ENCODE results near the gene NAIF1.

NAIF1 gene

DNA sequence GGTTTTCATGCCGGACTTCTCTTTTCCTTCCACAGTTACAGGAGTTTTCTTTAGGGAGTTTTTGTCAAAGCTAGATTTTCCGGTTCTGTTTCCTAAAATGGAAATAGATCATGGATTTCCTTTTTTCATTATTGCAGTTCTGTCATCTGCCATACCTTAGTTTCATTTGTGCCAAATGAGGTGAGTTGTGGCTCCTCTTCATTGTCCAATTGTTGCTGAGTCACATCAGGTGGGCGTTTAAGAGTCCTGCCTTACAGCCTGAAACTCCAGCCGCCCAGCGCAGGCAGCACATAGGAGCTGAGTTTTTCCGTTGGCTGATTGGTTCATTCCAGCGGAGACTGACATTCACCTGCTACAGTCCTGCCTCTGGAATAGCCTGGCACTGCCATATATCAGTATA lies 15.0 kb upstream of the NAIF1 start:
- no peak for TF ChIP-seq GATA2 (IDR thresholded peaks at IDR 0.05; ENCODE audit: low read depth, low read length)
- no peak for TF ChIP-seq GATA3 (IDR thresholded peaks at IDR 0.05; ENCODE audit: low read depth, low read length)

DNA sequence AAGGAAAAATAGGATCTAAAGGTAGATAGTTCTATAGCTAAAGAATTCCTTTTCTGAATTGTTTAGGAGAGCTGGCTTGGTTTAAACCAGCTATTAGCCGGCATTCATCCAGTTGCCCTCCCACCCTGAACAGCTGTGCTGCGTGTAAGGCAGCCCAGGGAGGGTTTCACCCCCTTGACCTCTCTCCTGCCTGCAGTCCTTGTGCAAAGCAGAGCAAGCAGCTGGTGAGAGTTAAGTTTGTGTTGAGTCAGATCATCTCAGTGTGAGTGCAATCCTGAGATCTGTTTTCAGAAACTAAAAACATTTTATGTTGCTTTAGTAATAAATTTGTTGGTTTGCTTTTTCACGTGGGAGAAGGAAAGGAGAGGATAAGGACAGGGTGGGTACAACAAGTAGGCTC lies 13.9 kb upstream of the NAIF1 start:
- TF ChIP-seq GATA2 (IDR thresholded peaks at IDR 0.05; ENCODE audit: low read depth, low read length): no peak
- no peak for TF ChIP-seq GATA3 (IDR thresholded peaks at IDR 0.05; ENCODE audit: low read depth, low read length)

DNA sequence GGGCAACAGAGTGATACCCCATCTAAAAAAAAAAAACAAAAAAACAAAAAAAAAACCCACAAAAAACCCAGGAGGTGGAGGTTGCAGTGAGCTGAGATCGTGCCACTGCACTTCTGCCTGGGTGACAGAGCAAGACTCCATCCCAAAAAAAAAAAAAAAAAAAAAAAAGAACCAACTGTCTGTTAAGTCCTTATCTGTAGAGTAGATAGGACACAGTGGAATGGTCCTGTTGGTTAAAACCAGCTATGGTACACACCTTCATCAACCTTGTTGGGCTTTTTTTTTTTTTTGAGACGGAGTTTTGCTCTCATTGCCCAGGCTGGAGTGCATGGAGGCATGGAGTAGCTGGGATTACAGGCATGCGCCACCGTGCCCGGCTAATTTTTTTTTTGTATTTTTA lies 13.1 kb upstream of the NAIF1 start:
- no peak for TF ChIP-seq GATA3 (IDR thresholded peaks at IDR 0.05; ENCODE audit: low read depth, low read length)
- TF ChIP-seq GATA2 (IDR thresholded peaks at IDR 0.05; ENCODE audit: low read depth, low read length): no peak

DNA sequence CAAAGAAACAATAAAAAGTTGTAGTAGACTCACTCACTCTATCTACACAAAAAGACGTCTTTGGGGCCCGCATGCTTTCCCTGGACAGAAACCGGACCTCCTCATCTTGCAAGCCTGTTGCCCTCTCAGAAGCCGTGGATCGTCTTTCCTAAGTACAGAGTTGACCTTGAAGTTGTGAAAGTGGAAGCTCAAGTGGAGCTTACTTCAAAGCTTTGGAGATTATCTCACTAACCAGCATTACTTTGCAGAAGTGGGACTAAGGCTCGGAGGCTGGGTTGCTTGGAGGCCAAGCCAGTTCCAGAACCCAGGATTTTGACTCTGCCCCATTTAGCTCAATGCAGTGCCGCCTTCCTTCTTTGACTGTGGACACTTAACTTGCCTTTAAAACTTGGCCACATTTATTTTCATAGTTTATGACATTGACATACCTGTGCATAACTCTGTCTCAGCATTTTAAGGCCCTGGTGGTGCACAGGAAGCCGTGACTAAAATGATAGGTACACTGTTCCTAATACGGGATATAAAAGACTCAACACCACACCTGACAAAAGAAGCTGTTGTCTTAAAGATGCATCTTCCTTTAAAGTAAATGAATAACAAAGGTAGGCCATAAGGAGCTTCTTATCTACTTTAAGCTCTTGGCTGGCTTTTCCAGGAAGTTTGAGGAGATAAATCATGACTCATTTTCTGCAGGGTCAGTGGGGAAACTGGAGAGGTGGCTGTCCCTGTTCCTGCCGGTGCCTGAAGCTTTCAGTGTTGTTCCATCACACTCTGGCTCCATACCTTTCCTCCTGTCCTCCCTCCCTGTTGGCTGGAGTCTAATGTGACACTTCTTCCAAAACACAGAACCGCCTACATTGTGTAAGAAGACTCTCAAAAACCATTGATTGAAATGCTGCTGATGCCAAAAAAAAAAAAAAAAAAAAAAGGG lies 11.6 kb upstream of the NAIF1 start:
- TF ChIP-seq GATA2 (IDR thresholded peaks at IDR 0.05; ENCODE audit: low read depth, low read length) (no peak), GATA3 (IDR thresholded peaks at IDR 0.05; ENCODE audit: low read depth, low read length) (no peak)

DNA sequence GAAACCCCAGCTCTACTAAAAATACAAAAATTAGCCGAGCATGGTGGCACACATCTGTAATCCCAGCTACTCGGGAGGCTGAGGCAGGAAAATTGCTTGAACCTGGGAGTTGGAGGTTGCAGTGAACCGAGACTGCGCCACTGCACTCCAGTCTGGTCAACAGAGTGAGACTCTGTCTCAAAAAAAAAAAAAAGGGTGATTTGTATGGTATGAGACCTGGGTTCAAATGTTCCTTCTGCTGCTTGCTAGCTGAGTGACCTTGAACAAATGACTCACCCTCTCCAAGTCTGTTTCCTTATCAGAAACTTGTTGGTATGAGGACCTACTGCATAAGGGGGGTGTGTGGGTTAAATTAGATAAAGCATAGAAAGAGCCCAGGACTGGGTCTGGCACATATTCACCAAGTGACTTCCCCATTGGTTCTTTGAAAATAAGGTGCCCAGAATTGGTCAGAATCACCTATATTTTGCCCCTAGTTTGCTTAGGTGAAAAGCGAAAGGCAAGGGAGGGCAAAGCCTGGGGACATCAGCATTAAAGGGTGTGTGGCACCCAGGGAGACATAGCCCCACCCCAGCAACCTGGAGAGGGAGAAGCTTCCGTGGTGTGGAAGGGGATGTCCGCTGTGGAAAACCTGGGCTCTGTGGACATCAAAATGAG lies 10.9 kb upstream of the NAIF1 start:
- TF ChIP-seq GATA2 (IDR thresholded peaks at IDR 0.05; ENCODE audit: low read depth, low read length) (no peak), GATA3 (IDR thresholded peaks at IDR 0.05; ENCODE audit: low read depth, low read length) (no peak)

DNA sequence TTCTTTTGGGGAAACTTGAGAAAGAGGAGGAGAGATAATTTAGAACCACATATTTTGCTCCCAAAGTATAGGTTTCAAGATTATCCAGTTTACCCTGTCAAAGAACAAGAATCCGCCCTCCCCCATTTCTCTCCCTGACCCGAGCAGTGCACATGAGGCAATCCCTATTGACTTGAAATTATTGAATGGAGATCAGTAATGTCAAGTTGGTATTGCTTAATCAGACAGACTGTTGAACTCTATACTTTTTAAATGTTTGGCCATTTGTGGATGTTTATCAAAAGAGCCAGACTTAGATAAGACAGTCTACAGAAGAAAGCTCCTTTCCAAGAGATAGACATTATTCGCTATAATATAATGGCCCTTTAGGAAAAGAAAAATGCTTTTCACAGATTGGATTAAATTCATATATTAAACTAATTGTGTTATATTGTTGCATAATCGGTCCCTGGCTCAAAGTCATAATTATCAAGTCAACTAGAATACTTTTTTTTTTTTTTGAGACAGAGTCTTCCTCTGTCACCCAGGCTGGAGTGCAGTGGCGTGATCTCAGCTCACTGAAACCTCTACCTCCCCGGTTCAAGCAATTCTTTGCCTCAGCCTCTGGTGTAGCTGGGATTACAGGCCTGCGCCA lies 6.2 kb upstream of the NAIF1 start:
- TF ChIP-seq GATA2 (IDR thresholded peaks at IDR 0.05; ENCODE audit: low read depth, low read length) (no peak), GATA3 (IDR thresholded peaks at IDR 0.05; ENCODE audit: low read depth, low read length) (no peak)

DNA sequence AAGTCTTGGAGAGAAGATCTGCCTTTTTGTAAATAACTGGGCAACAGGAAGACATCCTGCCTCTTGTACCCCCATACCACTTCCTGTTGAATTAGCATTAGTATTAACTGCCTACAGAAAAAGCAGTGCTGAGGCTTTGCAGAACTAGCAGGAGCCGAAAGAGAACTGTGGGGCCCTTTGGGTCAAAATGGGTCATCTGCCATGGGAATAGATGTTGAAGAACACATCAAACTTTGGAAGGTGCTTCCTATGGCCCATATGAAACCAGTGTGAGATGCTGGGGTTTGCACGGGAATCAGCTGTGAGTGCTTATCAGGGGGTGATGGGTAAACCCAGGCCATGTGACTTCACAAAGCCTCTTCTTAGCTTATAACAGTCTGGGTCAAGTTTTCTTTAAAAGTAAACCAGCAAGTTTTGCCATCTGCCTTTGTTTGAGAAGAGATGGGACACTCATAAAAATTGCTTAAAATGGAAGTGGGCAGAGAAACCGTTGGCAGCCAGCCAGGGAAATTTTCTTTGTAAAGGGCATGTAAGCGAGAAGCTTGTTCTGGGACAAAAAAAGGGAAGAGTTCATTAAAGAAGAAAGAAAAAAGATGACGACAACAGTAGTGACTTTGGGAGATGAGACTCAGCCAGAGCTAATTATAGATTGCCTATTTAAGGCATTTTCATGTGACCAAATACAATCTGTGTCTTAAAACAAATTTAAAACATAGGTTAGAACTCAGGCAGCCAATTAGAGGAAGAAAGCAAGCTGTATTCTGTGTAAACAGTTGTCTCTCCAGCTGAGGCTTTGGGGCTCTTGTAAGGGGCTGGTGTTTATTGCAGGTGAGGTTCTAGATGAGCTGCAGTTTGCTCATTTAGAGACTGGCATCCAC lies 5.3 kb upstream of the NAIF1 start:
- TF ChIP-seq GATA3 (IDR thresholded peaks at IDR 0.05; ENCODE audit: low read depth, low read length) (no peak), GATA2 (IDR thresholded peaks at IDR 0.05; ENCODE audit: low read depth, low read length) (no peak)

DNA sequence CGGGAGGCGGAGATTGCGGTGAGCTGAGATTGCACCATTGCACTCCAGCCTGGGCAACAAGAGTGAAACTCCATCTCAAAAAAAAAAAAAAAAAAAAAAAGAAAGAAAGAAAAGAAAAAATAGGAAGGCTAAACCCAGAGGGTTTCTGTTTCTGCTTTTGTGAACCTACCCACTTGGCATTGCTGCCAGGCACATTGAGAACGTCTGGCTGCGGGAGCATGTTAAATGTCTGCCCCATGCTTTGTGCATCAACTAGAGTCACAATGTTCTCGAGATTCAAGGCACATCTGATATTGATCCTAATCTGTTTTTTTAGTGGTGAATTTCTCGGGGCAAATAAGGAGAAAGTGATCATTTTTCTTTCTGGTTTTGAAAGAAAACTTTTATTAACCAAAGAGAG lies 3.8 kb upstream of the NAIF1 start:
- TF ChIP-seq GATA3 (IDR thresholded peaks at IDR 0.05; ENCODE audit: low read depth, low read length): no peak
- no peak for TF ChIP-seq GATA2 (IDR thresholded peaks at IDR 0.05; ENCODE audit: low read depth, low read length)

DNA sequence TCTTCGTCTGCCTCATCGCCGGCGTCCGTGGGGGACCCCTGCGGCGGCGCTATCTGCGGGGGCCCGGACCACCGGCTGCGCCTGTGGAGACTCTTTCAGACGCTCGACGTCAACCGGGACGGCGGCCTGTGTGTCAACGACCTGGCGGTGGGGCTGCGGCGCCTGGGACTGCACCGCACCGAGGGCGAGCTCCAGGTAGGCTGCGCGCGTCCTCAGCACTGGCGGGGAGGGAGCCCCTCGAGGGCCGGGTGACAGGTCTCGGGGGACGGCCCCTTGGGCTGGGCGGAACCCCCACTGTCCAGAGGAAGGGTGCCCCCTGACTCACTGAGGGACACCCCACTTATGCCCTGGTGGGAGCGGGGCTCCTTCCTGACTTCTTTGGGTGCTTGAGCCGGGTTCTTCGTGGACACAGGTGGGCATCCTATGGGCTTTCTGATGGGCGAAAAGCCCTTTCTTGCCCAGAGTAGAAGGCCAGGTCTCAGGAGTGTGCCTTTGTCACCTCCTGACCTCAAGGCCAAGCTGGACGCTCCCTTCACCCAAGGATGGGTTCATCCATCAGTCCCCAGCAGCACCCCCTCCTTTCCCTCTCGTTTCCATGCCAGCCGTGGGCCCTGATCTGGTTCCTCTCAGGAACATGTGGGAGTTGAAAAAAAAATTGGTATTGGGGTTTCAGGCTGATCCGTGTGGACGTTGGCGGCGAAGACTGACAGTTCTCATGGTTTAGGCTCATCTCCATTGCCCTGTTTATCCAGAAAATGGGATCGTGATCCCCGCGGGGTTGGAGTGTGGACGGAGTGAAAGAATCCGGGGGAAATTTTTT lies 1.5 kb upstream of the NAIF1 start:
- no peak for TF ChIP-seq GATA3 (IDR thresholded peaks at IDR 0.05; ENCODE audit: low read depth, low read length)
- no peak for TF ChIP-seq GATA2 (IDR thresholded peaks at IDR 0.05; ENCODE audit: low read depth, low read length)

DNA sequence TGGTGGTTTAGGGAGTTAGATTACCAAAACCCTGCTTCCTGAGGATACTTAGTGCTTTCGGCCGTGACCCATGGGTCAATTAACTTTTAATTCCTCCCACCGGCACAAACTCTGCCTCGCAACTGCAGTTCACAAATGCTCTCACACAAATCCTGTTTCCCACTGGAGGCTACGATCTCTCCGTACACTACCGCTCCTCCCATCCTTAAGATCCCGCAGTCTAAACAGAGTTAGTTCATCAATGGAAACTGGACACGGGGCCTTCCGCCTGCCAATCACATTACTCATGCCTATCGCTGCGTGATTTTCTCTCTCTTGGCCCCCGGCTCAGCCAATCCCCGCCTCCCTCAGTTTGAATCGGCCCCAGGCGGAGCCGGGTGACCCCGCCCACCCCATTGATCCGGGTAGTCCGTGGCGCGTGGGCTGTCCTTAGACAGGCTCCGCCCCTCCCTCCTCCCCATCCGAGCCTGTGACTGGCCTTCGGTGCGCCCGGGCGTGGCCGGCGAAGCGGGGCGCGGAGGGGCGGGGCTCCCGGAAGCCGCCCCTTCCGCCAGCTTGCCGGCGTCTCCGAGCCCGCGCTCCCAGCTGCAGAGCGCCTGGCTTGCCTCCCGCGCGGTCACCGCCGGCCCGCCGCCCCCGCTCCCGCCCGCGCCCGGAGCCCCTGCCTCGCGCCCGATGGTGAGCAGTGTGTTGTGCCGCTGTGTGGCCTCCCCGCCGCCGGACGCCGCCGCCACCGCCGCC lies 695 bp upstream of the NAIF1 start, which contains the start of gene SLC25A25:
SLC25A25 (plus strand) TSS at position 588 of the 741 bp plus-strand sequence; CDS start at position 676, 88 bp downstream.
- no peak for TF ChIP-seq GATA3 (IDR thresholded peaks at IDR 0.05; ENCODE audit: low read depth, low read length)
- TF ChIP-seq GATA2 (IDR thresholded peaks at IDR 0.05; ENCODE audit: low read depth, low read length): no peak; the same call in 1 of the 2 replicates

DNA sequence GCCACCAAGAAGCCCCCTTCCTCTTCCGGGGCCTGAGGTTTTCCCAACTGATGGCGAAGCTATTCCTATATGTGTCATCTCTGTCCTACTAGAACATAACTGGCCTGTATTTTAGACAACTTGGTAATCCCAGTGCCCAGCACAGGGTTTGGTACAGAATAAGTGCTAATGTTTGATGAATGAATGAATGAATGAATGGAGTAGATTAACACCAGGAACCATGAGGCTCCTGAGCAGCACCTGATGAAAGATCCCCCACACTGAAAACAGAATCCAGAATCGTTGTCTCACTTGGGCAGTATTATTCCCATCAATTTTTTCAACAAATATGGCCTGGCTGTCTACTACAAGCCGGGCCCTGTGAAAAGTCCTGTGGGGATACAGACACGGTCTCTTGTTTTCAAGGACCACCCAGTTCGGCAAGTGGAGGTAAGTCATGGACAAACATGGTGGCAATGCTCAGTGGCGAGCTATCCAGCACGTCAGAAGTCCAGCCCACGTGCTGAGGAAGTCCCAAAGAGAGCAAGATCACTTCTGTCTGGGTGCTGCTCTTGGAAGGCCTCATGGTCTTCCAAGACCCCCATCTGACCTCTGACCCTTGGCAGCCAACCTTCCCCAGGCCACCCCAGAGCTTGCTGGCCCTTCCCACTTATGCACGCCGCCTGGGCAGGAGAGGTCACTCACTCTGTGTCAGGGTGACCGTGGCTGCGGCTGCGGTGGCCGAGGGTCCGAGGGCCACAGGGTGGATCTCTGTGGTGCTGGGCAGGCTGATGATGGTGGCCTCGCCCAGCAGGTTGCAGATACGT lies 1.0 kb downstream of the NAIF1 start:
- TF ChIP-seq GATA2 (IDR thresholded peaks at IDR 0.05; ENCODE audit: low read depth, low read length): no peak
- TF ChIP-seq GATA3 (IDR thresholded peaks at IDR 0.05; ENCODE audit: low read depth, low read length): no peak

Data from SH-SY5Y (cell line).